Heart left ventricle (tissue), 13 donors: ENCODE measurements around the gene NELL1.

Experiments
- CTCF ChIP-seq, 12 donors: fragments of 200-600 bp; sonication (generic) in 4 of 12; IDR thresholded peaks; one replicate each; pipeline versions ENCODE4 v1.5.0 to v1.8.0; 2018 to 2022; ENCODE audit warnings: antibody characterized with exemption in 12 of 12, mild to moderate bottlenecking in 5 of 12
- POLR2A ChIP-seq, 2 donors: fragments of 450-650 bp; IDR thresholded peaks; one replicate each; pipeline ENCODE4 v1.6.1; 2017; ENCODE audit warnings: antibody characterized with exemption in 2 of 2, mild to moderate bottlenecking in 2 of 2, moderate library complexity in 2 of 2
- donor health status: ischemic (EF 13 %, LVEDD 7.1; RV severe dilation, severe dysfunction).
- donor health status: DM: no; HTN: yes; CAD: no.
- donor health status: DM: no; HTN: no; CAD: no.
- donor health status: ischemic (EF 25% LVEDD 6.9; RV normal size, moderate dysfunction).
- donor health status: ischemic (EF 25% LVEDD 5.7; RV mildly dilated, moderate dysfunction).
- donor health status: ischemic (EF 35%, LVEDD 5.7; RV mildly dilated, moderate dysfunction).
- donor health status: nonischemic (EF 11% LVEDD 7.7; RV severe dilation, severe dysfunction).
- donor health status: DM: yes; HTN: yes; CAD: no.
- donor health status: PGD.
- donor health status: ischemic (EF 29% LVEDD 5.4; RV normal size, mild dysfunction).
- donor health status: nonischemic (EF 23%, LVEDD 6.1; RV moderate dilation, normal function).

- no peak for TF ChIP-seq POLR2A (IDR thresholded peaks at IDR 0.05)
- no peak for TF ChIP-seq CTCF (IDR thresholded peaks at IDR 0.05)
Observed at GRCh38 chr11:21505070-21505469, 835.7 kb downstream of the NELL1 start.
